H1 (cell line): ENCODE measurements around the gene ZNF526. TPM values are rescaled to one million over a fixed set of nuclear protein-coding genes. Genes with fewer than 3 reads are reported as not detected.

ENCODE experiments used
- CTCF ChIA-PET: fragments of 300-600 bp; sonication (Branson Sonifier 250); formaldehyde crosslinking; loops from one replicate; lab custom pipeline; 2021; ENCODE audit not compliant: partially characterized antibody; lab: Charles Lee
- POLR2A ChIA-PET: fragments of 300-600 bp; sonication (Branson Sonifier 250); formaldehyde crosslinking; loops from one replicate; lab custom pipeline; 2021; ENCODE audit warnings: inconsistent platforms; ENCODE audit not compliant: partially characterized antibody; lab: Charles Lee
- DNase-seq, 2 experiments: peaks; one replicate each; pipeline versions ENCODE4 v3.0.0 to v3.0.0-alpha.2; 2010 to 2022; ENCODE audit warnings: low spot score in 2 of 2, low read depth in 1 of 2, mixed read lengths in 1 of 2
- FAIRE-seq: peaks from 2 replicates; lab custom pipeline; 2011; peaks lifted over from hg19 to GRCh38; lab: Jason Lieb, UNC
- H2AFZ ChIP-seq: 2 replicates; pipeline ENCODE4 v1.8.1; 2012; ENCODE audit warnings: low read length, inconsistent platforms
- H2AK5ac ChIP-seq: 2 replicates; pipeline ENCODE4 v1.6.1; 2013; ENCODE audit warnings: low read depth, low read length
- H2BK120ac ChIP-seq: replicated peaks from 2 replicates; pipeline ENCODE3; 2013; ENCODE audit warnings: low read depth, low read length, inconsistent platforms
- H2BK12ac ChIP-seq: 2 replicates; pipeline ENCODE4 v1.6.1; 2013; ENCODE audit warnings: low read depth, low read length
- H2BK15ac ChIP-seq: 2 replicates; pipeline ENCODE4 v1.6.1; 2013; ENCODE audit warnings: low read length
- H2BK20ac ChIP-seq: 2 replicates; pipeline ENCODE4 v1.6.1; 2013; ENCODE audit warnings: low read length
- H2BK5ac ChIP-seq: 2 replicates; pipeline ENCODE4 v1.6.1; 2013; ENCODE audit warnings: low read depth, low read length
- H3K14ac ChIP-seq: 2 replicates; pipeline ENCODE4 v1.6.1; 2013; ENCODE audit warnings: inconsistent platforms; ENCODE audit not compliant: insufficient read length
- H3K18ac ChIP-seq: 2 replicates; pipeline ENCODE4 v1.6.1; 2013; ENCODE audit warnings: low read length; ENCODE audit errors: extremely low read depth
- H3K23ac ChIP-seq: 2 replicates; pipeline ENCODE4 v1.6.1; 2013; ENCODE audit warnings: inconsistent platforms; ENCODE audit not compliant: insufficient read length
- H3K23me2 ChIP-seq: 2 replicates; pipeline ENCODE4 v1.6.1; 2013; ENCODE audit warnings: low read depth, low read length
- H3K27ac ChIP-seq: 2 replicates; pipeline ENCODE4 v1.6.1; 2011; ENCODE audit warnings: low read depth, low read length, inconsistent platforms
- H3K27me3 ChIP-seq, 4 experiments: replicated peaks in 1 of 4; 1 replicate in 1 of 4; 2 replicates in 3 of 4; pipeline versions ENCODE4 v1.6.1 to v1.8.1; 2011 to 2013; ENCODE audit warnings: low read length in 3 of 4, mild to moderate bottlenecking in 3 of 4, inconsistent platforms in 2 of 4, mixed read lengths in 2 of 4, moderate library complexity in 1 of 4; ENCODE audit not compliant: control insufficient read depth in 3 of 4, insufficient read depth in 3 of 4; ENCODE audit errors: extremely low read depth in 1 of 4
- H3K36me3 ChIP-seq, 4 experiments: 2 replicates each; pipeline versions ENCODE4 v1.6.1 to v1.8.1; 2011 to 2013; ENCODE audit warnings: mild to moderate bottlenecking in 4 of 4, low read length in 3 of 4, moderate library complexity in 2 of 4, control low read depth in 1 of 4, inconsistent platforms in 1 of 4; ENCODE audit not compliant: insufficient read depth in 4 of 4, control insufficient read depth in 2 of 4
- H3K4ac ChIP-seq: replicated peaks from 2 replicates; pipeline ENCODE3; 2013; ENCODE audit warnings: low read length, low read depth, mixed read lengths, inconsistent platforms; ENCODE audit not compliant: insufficient read length
- H3K4me1 ChIP-seq, 4 experiments: replicated peaks in 1 of 4; 1 replicate in 1 of 4; 2 replicates in 3 of 4; pipeline versions ENCODE4 v1.6.1 to v1.8.1; 2011 to 2013; ENCODE audit warnings: low read length in 3 of 4, inconsistent platforms in 2 of 4, mixed read lengths in 1 of 4; ENCODE audit not compliant: insufficient read depth in 4 of 4, control insufficient read depth in 3 of 4
- H3K4me2 ChIP-seq, 2 experiments: 2 replicates each; pipeline versions ENCODE4 v1.6.1 to v1.8.1; 2011 to 2013; ENCODE audit warnings: low read depth in 2 of 2, low read length in 2 of 2, control low read depth in 1 of 2, inconsistent platforms in 1 of 2, mild to moderate bottlenecking in 1 of 2; ENCODE audit not compliant: insufficient read depth in 1 of 2
- H3K4me3 ChIP-seq, 4 experiments: fragments of 200-600, 300-600 bp in 1 of 4; sonication (generic), shearing (Covaris generic), sonication (Bioruptor Twin) in 1 of 4; 2 replicates each; pipeline versions ENCODE4 v1.5.1 to v1.8.1; 2011 to 2016; ENCODE audit warnings: low read length in 4 of 4, low read depth in 3 of 4, control low read depth in 2 of 4, inconsistent platforms in 2 of 4, mild to moderate bottlenecking in 2 of 4, mixed read lengths in 1 of 4, moderate library complexity in 1 of 4; ENCODE audit not compliant: insufficient read depth in 2 of 4; ENCODE audit errors: extremely low read depth in 1 of 4
- H3K56ac ChIP-seq: replicated peaks from 2 replicates; pipeline ENCODE3; 2013; ENCODE audit warnings: low read depth, mild to moderate bottlenecking, mixed read lengths, low read length, inconsistent platforms; ENCODE audit not compliant: insufficient read length
- H3K79me1 ChIP-seq: 2 replicates; pipeline ENCODE4 v1.6.1; 2013; ENCODE audit warnings: low read depth, low read length, control low read depth
- H3K79me2 ChIP-seq, 2 experiments: 2 replicates each; pipeline versions ENCODE4 v1.6.1 to v1.8.1; 2012 to 2013; ENCODE audit warnings: low read length in 2 of 2, mild to moderate bottlenecking in 2 of 2, inconsistent platforms in 1 of 2; ENCODE audit not compliant: insufficient read depth in 2 of 2, control insufficient read depth in 1 of 2
- H3K9ac ChIP-seq, 4 experiments: replicated peaks in 1 of 4; 1 replicate in 1 of 4; 2 replicates in 3 of 4; pipeline versions ENCODE4 v1.6.1 to v1.8.1; 2011 to 2013; ENCODE audit warnings: low read depth in 3 of 4, low read length in 3 of 4, control low read depth in 2 of 4, mild to moderate bottlenecking in 2 of 4, moderate library complexity in 2 of 4, inconsistent platforms in 1 of 4; ENCODE audit errors: extremely low read depth in 1 of 4
- H3K9me3 ChIP-seq, 2 experiments: 2 replicates each; pipeline versions ENCODE4 v1.6.1 to v1.8.1; 2012 to 2013; ENCODE audit warnings: mild to moderate bottlenecking in 2 of 2, moderate library complexity in 2 of 2, control low read depth in 1 of 2, inconsistent platforms in 1 of 2, low read depth in 1 of 2, low read length in 1 of 2, mixed read lengths in 1 of 2; ENCODE audit not compliant: insufficient read depth in 2 of 2
- H4K20me1 ChIP-seq, 2 experiments: replicated peaks in 1 of 2; 2 replicates each; pipeline versions ENCODE3 to v1.8.1; 2011 to 2013; ENCODE audit warnings: inconsistent platforms in 2 of 2, low read length in 2 of 2, mild to moderate bottlenecking in 1 of 2; ENCODE audit not compliant: insufficient read depth in 2 of 2, control insufficient read depth in 1 of 2
- H4K5ac ChIP-seq: 2 replicates; pipeline ENCODE4 v1.6.1; 2013; ENCODE audit warnings: low read length, low read depth, mixed read lengths, inconsistent platforms; ENCODE audit not compliant: insufficient read length
- H4K8ac ChIP-seq: 2 replicates; pipeline ENCODE4 v1.8.0; 2013; ENCODE audit warnings: mild to moderate bottlenecking, moderate library complexity, low read length, inconsistent platforms; ENCODE audit not compliant: insufficient read depth; ENCODE audit errors: extremely low read depth
- H4K91ac ChIP-seq: replicated peaks from 2 replicates; pipeline ENCODE3; 2013; ENCODE audit warnings: low read length, mixed read lengths, inconsistent platforms; ENCODE audit not compliant: insufficient read length
- CBX8 ChIP-seq: fragments of 300-800, 300-1000 bp; sonication (generic); IDR thresholded peaks from 2 replicates; pipeline ENCODE4 v1.7.1; 2016; ENCODE audit warnings: low read depth, low read length, borderline replicate concordance
- E2F6 ChIP-seq: IDR thresholded peaks from 2 replicates; pipeline ENCODE4 v1.6.1; 2012; ENCODE audit warnings: inconsistent platforms
- FOSL1 ChIP-seq: IDR thresholded peaks from 2 replicates; pipeline ENCODE4 v1.6.1; 2011; ENCODE audit warnings: mild to moderate bottlenecking, low read depth, low read length, moderate library complexity; ENCODE audit not compliant: insufficient read depth
- GABPA ChIP-seq: IDR thresholded peaks from 2 replicates; pipeline ENCODE4 v1.6.1; 2011; ENCODE audit warnings: mild to moderate bottlenecking, low read length, moderate library complexity, borderline replicate concordance; ENCODE audit not compliant: insufficient read depth
- JUN ChIP-seq: IDR thresholded peaks from 2 replicates; pipeline ENCODE4 v1.6.1; 2011; ENCODE audit warnings: low read depth, mild to moderate bottlenecking, improper control_type of control experiment, low read length
- NRF1 ChIP-seq: IDR thresholded peaks from 2 replicates; pipeline ENCODE4 v1.6.1; 2011; ENCODE audit warnings: mild to moderate bottlenecking, low read depth, low read length, improper control_type of control experiment
- WGBS, 2 experiments: shearing (Covaris generic) in 1 of 2; methylation state at CpG; one replicate each; pipeline versions ENCODE4 v1.1.6 to v1.1.7; 2013 to 2015; ENCODE audit warnings: low lambda C conversion rate in 2 of 2, mixed read lengths in 2 of 2, inconsistent platforms in 1 of 2, low coverage in 1 of 2, missing lambda C conversion rate in 1 of 2; ENCODE audit not compliant: insufficient replicate concordance in 2 of 2, insufficient coverage in 1 of 2, insufficient read length in 1 of 2; ENCODE audit errors: extremely low coverage in 1 of 2, missing lambda C conversion rate in 1 of 2; 5-methylcytosine and 5-hydroxymethylcytosine counted together
- polyA plus RNA-seq, 7 experiments: library from polyadenylated mRNA; depleted of rRNA in 3 of 7; stranded (reverse) in 5 of 7; unstranded in 2 of 7; fragments of >200 nt in 5 of 7; fragments of 200-250 nt in 2 of 7; gene quantifications; 1 replicate in 5 of 7; 2 replicates in 1 of 7; 4 replicates in 1 of 7; pipeline versions ENCODE4 v1.2.1 to v1.2.3, GENCODE V29; 2011 to 2013; ENCODE audit warnings: missing spikeins in 2 of 7, mixed read lengths in 2 of 7
- total RNA-seq: library from RNA; stranded (reverse); fragmentation: NEBNext Ultra II Directional; extraction: Animal tissue kit (Norgen Biotek cat#: 25700); gene quantifications from 2 replicates; pipeline ENCODE4 v1.2.1, GENCODE V29; 2021
- TF ChIP-seq, protein P1 (sequence below), 3 experiments: IDR thresholded peaks; 1 replicate in 2 of 3; 2 replicates in 1 of 3; pipeline versions ENCODE4 v1.5.1 to v1.6.1; 2011; ENCODE audit warnings: low read length in 3 of 3, mild to moderate bottlenecking in 3 of 3, inconsistent platforms in 2 of 3, low read depth in 1 of 3, moderate library complexity in 1 of 3; ENCODE audit not compliant: insufficient read depth in 1 of 3; ENCODE audit errors: control extremely low read depth in 1 of 3

ZNF526 gene
- total and polyA plus RNA-seq, 2 of the 8 experiments (the other 6 are each of a cell fraction or from before 2014, with no cell fraction given) = 8.4 to 14.1 TPM

DNA sequence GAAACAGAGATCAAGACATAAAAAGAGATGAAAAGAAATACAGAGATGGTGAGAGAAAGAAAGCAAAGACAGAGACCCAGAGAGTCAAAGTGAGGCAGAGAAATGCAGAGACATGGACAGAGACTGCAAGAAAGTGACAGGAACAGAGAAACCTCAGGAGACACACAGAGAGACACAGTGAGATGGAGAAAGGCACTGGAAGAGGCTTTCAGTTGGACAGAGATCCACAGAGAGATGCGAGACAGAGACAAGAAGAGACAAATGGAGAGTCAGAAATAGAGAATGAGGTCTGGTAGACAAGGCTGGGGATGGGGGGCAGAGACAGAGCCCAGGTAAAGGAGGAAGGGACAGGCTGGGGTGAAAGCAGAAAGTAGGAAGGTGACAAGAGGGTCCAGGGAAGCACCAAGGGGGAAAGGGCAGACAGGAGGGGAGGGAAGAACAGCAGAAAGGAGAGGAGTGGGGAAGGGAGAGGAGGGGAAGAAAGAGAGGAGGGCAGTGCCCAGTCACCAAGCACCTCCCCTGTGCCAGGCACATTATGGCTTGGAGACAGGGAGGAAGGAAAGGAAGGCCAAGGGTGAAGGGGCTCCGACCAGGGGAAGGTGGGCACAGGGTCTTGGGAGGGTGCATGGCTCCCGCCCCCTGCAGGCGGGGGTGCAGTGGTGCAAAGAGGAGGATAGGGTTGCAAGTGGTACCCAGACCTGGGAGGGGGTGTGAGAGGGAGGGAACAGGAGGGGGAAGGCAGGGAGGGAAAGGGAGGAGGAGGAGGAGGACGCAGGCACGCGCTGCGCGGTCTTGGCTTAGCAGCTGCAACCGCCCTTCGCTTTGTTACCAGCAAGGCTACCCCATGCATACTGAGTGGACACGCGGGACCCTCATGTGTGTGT is 41.1 kb upstream of the ZNF526 start:
- peaks cover 6% of the 10 kb centered on the region; the same call in 1 of the 2 replicates for H3K23me2 ChIP-seq
- peaks cover 40 to 69% (median 63%) of the 10 kb centered on the region in 4 experiments for H3K27me3 ChIP-seq
- H3K36me3 ChIP-seq = no peaks in the 10 kb centered on the region
- POLR2A ChIA-PET = no interaction called here
- H4K91ac ChIP-seq = no peak overlapping the region
- no peak overlapping the region for H2BK12ac ChIP-seq
- CTCF ChIA-PET = interaction anchor here (0.7 to 9.4 kb wide), 3 partner anchors 36 to 70 kb away, joined by 3 to 159 read pairs (median 22); partner anchors contain the start of gene POU2F2
- peaks cover 0 to 10% (median 7%) of the 10 kb centered on the region in 4 experiments; a peak in 5 of 7 replicates for H3K4me1 ChIP-seq
- no peak overlapping the region for H2AFZ ChIP-seq
- no peak overlapping the region; the same call in 1 of the 2 replicates for H2BK15ac ChIP-seq
- peak overlapping the region; percentile 11 to 52; a peak in 3 of 4 replicates for H3K4me2 ChIP-seq
- no peak overlapping the region for H2AK5ac ChIP-seq
- H3K79me1 ChIP-seq = no peaks in the 10 kb centered on the region
- H3K4me3 ChIP-seq = no peak overlapping the region
- no peak overlapping the region for H3K23ac ChIP-seq
- H4K5ac ChIP-seq = no peak overlapping the region
- FAIRE-seq (peak; percentile 65), DNase-seq (peak; percentile 44 to 82)
- no peak overlapping the region for H3K27ac ChIP-seq
- H3K14ac ChIP-seq = no peak overlapping the region
- H4K8ac ChIP-seq = no peak overlapping the region
- no peak overlapping the region for H2BK120ac ChIP-seq
- 28% methylated on average over 6 of the region's 13 CpGs; no CpG with 5 or more reads in 1 of the 2 experiments for WGBS, 2 experiments
- no peaks in the 10 kb centered on the region for H3K9me3 ChIP-seq
- no peaks in the 10 kb centered on the region for H3K79me2 ChIP-seq
- H4K20me1 ChIP-seq = peaks cover 7 to 8% of the 10 kb centered on the region in 2 experiments
- no peak overlapping the region for H3K56ac ChIP-seq
- no peak overlapping the region for H2BK5ac ChIP-seq
- no peak overlapping the region for H3K9ac ChIP-seq
- no peak overlapping the region for H2BK20ac ChIP-seq
- H3K18ac ChIP-seq = no peak overlapping the region
- no peak overlapping the region for H3K4ac ChIP-seq
- TF ChIP-seq CBX8 (no peak), E2F6 (no peak; the same call in 1 of the 2 replicates), NRF1 (no peak), GABPA (no peak), FOSL1 (no peak), JUN (no peak)
- TF ChIP-seq, protein P1, sequence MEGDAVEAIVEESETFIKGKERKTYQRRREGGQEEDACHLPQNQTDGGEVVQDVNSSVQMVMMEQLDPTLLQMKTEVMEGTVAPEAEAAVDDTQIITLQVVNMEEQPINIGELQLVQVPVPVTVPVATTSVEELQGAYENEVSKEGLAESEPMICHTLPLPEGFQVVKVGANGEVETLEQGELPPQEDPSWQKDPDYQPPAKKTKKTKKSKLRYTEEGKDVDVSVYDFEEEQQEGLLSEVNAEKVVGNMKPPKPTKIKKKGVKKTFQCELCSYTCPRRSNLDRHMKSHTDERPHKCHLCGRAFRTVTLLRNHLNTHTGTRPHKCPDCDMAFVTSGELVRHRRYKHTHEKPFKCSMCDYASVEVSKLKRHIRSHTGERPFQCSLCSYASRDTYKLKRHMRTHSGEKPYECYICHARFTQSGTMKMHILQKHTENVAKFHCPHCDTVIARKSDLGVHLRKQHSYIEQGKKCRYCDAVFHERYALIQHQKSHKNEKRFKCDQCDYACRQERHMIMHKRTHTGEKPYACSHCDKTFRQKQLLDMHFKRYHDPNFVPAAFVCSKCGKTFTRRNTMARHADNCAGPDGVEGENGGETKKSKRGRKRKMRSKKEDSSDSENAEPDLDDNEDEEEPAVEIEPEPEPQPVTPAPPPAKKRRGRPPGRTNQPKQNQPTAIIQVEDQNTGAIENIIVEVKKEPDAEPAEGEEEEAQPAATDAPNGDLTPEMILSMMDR (IDR thresholded peaks at IDR 0.05; ENCODE audit: control extremely low read depth in 1 of 3, insufficient read depth in 1 of 3, low read depth in 1 of 3, low read length in 3 of 3) = peak; percentile 64 to 86 (median 82)
